ENCODE results near the gene LYPLA2.

LYPLA2 gene

DNA sequence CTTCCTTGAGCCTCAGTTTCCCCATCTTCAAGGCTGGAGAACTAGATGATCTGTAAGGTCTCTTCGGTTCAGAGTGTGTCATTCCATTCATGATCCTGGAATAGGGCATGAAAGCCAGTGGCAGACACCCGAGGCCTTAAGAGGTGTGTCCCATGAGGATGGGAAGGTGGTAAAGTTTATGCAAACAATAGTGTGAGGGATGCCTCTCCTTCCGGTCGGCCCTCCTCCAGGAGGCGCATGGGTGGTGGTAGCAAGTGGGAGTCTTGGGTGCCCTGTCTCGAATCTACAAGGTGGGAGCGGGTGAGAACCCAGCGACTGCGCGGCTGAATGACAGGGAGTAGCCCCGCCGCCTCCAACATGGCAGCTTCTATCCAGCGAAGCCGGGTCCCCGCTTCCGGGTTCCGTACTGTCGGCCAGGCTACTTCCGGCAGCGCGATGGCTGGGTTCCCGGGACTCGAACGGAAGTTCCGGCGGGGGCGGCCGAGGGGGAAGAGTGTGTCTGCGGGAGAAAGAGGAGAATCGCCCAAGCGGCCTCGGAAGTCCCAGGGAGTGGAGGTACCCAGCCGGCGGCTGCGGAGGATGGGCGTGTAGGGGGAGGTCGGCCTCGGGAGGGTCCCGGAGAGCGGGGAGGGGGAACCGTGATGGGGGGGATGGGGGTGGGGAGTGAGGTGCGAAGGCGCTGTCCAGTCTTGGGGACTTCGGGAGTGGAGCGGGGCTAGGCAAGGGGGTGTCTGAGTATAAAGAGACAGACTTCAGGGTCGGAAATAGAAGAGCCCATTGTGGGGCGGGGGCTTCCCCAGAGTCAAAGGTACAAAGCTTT is at the start of gene LYPLA2:
LYPLA2 (plus strand) TSS at position 450 of the 820 bp plus-strand sequence. CDS start 1,538 bp downstream, outside the sequence.
- H3K4me3 ChIP-seq (replicated peaks; ENCODE audit: low read depth, low read length), result peak within 1 kb of the TSS; percentile 97
- peak; percentile 66 for DNase-seq (ENCODE audit: extremely low read depth, low read depth)
- TF ChIP-seq, protein P1, sequence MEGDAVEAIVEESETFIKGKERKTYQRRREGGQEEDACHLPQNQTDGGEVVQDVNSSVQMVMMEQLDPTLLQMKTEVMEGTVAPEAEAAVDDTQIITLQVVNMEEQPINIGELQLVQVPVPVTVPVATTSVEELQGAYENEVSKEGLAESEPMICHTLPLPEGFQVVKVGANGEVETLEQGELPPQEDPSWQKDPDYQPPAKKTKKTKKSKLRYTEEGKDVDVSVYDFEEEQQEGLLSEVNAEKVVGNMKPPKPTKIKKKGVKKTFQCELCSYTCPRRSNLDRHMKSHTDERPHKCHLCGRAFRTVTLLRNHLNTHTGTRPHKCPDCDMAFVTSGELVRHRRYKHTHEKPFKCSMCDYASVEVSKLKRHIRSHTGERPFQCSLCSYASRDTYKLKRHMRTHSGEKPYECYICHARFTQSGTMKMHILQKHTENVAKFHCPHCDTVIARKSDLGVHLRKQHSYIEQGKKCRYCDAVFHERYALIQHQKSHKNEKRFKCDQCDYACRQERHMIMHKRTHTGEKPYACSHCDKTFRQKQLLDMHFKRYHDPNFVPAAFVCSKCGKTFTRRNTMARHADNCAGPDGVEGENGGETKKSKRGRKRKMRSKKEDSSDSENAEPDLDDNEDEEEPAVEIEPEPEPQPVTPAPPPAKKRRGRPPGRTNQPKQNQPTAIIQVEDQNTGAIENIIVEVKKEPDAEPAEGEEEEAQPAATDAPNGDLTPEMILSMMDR (IDR thresholded peaks at IDR 0.05; ENCODE audit: low read depth, low read length, missing control alignments), result no peak

DNA sequence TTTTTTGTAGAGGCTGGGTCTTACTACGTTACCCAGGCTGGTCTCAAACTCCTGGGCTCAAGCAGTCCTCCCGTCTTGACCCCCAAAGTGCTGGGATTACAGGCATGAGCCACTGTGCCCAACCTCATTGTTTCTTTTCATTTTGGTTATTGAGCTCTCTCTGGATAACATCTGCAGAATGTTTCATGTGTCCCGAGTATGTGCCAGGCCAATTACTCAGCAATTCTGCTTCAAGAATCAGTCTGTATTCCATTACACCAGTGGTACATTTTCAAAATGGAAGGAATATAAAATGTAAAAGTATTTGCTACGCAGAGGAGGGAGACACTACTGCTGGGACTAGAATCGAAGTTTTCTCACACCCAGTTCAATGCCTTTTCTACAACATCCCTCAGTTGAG is 49.3 kb upstream of the LYPLA2 start:
- no peak for DNase-seq (ENCODE audit: extremely low read depth, low read depth)
- no peak overlapping the region for H3K4me3 ChIP-seq (replicated peaks; ENCODE audit: low read depth, low read length)
- TF ChIP-seq, protein P1 (IDR thresholded peaks at IDR 0.05; ENCODE audit: low read depth, low read length, missing control alignments), result no peak

DNA sequence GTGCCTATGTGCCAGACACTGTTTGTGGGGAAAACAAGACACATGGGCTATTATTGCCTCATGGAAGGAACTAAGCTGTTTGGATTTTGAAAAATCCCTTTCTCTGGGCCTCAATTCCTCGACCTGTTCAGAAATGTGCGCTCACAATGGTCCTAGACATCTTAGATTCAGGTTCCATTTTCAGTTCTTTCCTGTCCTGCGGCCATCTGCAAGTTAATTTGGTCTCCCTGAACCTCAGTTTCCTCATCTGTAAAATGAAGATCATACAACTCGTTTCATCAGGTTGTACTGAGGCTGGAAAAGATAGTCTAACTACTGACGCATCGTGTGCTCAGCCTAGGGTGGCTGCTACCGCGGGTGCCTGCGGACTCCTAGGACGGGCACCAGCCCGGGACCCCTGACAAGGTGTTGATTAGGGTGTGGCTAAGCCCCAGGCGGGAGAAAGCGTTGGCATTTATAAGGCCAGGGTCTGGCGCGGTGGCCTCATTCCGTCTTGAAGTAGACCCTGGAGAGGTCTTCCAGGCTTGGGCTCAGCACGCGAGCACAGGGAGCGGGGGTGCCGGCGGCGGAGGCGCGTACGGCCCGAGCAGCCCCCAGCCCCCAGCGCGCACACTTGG is 48.2 kb upstream of the LYPLA2 start:
- DNase-seq (ENCODE audit: extremely low read depth, low read depth), result no peak
- TF ChIP-seq, protein P1 (IDR thresholded peaks at IDR 0.05; ENCODE audit: low read depth, low read length, missing control alignments), result no peak
- H3K4me3 ChIP-seq (replicated peaks; ENCODE audit: low read depth, low read length), result peak overlapping the region; percentile 85

DNA sequence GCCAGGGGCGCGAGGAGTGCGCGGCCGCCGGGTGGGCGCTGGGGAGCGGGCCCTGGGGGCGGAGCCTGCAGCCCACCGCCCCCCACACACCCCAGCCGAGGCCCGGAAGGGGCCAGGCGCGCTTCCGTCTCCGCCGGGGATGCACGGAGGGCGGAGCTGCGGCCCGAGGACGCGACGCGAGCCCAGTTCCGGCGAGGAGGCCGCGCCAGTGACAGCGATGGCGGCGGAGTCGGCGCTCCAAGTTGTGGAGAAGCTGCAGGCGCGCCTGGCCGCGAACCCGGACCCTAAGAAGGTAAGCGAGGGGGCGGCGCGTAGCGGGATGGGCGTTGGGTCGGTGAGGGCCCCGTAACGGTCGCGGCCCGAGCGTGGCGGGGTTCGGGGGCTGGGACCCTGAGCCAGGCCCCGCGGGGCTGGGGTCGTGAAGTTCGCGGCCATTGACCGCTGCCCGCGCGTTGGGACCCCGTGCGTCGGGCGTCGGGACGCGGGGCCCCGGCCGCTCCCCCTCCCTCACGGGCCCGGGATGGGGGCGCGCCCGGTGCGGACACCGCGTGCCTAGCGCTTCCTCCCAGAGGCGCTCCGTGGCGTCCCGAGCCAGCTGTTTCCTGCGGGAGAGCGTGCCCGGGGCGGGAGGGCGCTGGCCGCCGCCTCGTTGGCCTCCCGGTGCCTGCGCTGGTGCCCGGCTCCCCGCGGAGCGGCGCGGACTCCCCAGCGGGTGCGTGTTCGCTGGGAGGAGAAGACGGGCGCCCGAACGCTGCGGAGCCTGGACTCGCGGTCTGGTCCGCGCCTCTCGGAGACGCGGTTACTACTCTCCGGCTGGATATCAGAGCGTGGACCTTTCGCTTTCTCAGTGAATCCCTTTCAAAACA is 47.4 kb upstream of the LYPLA2 start, which contains the start of gene ELOA:
ELOA (plus strand) TSS at position 185 of the 866 bp plus-strand sequence; CDS start at position 218, 33 bp downstream.
- no peak for DNase-seq (ENCODE audit: extremely low read depth, low read depth)
- peak within 1 kb of the TSS; percentile 85 for H3K4me3 ChIP-seq (replicated peaks; ENCODE audit: low read depth, low read length)
- TF ChIP-seq, protein P1 (IDR thresholded peaks at IDR 0.05; ENCODE audit: low read depth, low read length, missing control alignments), result no peak

DNA sequence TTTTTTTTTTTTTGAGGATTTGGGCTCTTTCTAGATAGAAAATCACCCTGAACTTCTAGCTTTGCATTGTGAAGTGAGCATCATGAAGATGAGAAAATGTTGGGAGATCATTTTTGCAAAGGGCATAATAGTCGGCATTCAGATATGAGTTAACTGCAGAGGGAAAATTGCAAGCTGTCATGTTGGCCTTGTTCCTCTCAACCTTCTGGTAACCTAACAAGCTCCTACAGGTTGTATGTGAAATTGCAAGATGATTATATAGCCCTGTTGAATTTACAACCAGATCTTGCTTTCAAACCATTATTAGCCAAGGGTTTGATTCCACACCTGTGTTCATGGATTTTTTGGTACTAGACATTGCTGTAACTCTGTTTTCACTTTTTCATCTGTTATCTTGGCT is 45.4 kb upstream of the LYPLA2 start:
- TF ChIP-seq, protein P1 (IDR thresholded peaks at IDR 0.05; ENCODE audit: low read depth, low read length, missing control alignments), result peak; percentile 27
- peak overlapping the region; percentile 85; the same call in 1 of the 2 replicates for H3K4me3 ChIP-seq (replicated peaks; ENCODE audit: low read depth, low read length)
- no peak for DNase-seq (ENCODE audit: extremely low read depth, low read depth)

DNA sequence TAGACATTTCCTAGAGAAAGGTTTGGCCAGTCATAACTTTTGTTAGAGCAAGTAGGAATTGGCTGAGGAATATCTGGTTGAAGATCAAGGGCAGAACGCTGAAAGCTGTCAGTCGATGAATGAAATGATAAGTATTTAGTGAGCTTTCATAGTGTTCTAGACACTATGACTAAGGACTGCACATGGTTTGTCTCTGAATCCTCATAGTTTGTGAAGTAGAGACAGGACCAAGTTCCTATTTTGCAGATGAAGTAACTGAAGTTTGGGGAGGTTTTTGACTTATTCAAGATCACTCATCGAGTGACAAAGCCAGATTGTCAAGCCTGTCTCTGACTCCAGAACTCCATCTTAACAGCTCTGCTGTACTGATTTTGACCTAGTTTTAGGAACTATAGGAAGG is 42.9 kb upstream of the LYPLA2 start:
- no peak overlapping the region for H3K4me3 ChIP-seq (replicated peaks; ENCODE audit: low read depth, low read length)
- TF ChIP-seq, protein P1 (IDR thresholded peaks at IDR 0.05; ENCODE audit: low read depth, low read length, missing control alignments), result no peak
- DNase-seq (ENCODE audit: extremely low read depth, low read depth), result no peak

Measured in HFF-Myc (cell line).